K562 (cell line): ENCODE measurements around the gene ERVH48-1. TPM values are rescaled to one million over a fixed set of nuclear protein-coding genes. Genes with fewer than 3 reads are reported as not detected.

Experiments used
- BHLHE40 ChIP-seq: IDR thresholded peaks from 2 replicates; pipeline ENCODE4 v1.6.1; 2011; ENCODE audit warnings: low read length, improper control_type of control experiment
- DACH1 ChIP-seq: fragments of 450-650 bp; IDR thresholded peaks from 2 replicates; pipeline ENCODE4 v1.6.1; 2018; ENCODE audit not compliant: partially characterized antibody
- ETV5 ChIP-seq: sonication (generic); formaldehyde crosslinking; IDR thresholded peaks from 2 replicates; pipeline ENCODE4 v1.4.0; 2020; ENCODE audit warnings: low read depth, mild to moderate bottlenecking, missing genetic modification reagents
- FOXA1 ChIP-seq: fragments of 450-650 bp; IDR thresholded peaks from 2 replicates; pipeline ENCODE4 v1.6.1; 2016; ENCODE audit warnings: mild to moderate bottlenecking, borderline replicate concordance
- FOXA3 ChIP-seq, 2 experiments: fragments of 450-650 bp in 1 of 2; sonication (generic) in 1 of 2; formaldehyde crosslinking; IDR thresholded peaks in 1 of 2; conservative IDR thresholded peaks in 1 of 2; 2 replicates each; pipeline versions ENCODE4 v1.4.0 to v1.8.0; 2020 to 2022; ENCODE audit warnings: mild to moderate bottlenecking in 2 of 2, missing genetic modification reagents in 1 of 2
- LCOR ChIP-seq: sonication (generic); formaldehyde crosslinking; IDR thresholded peaks from 2 replicates; pipeline ENCODE4 v1.8.0; 2022; ENCODE audit warnings: mild to moderate bottlenecking, missing genetic modification reagents
- MYC ChIP-seq, 2 experiments: fragments of 250-450 bp in 1 of 2; sonication (Bioruptor Pico) in 1 of 2; IDR thresholded peaks; 2 replicates each; pipeline versions ENCODE4 v1.5.1 to v1.6.1; 2012 to 2021; ENCODE audit warnings: low read depth in 2 of 2, borderline replicate concordance in 1 of 2, improper control_type of control experiment in 1 of 2, low read length in 1 of 2, mild to moderate bottlenecking in 1 of 2, moderate library complexity in 1 of 2
- RBM15 ChIP-seq: fragments of 200-400 bp; formaldehyde crosslinking; IDR thresholded peaks from 2 replicates; pipeline ENCODE4 v1.6.1; 2018; ENCODE audit warnings: mild to moderate bottlenecking, low read length, moderate library complexity; ENCODE audit not compliant: insufficient read depth
- RCOR1 ChIP-seq, 2 experiments: IDR thresholded peaks; 2 replicates each; pipeline ENCODE4 v1.6.1; 2012; ENCODE audit warnings: low read depth in 2 of 2, low read length in 2 of 2, borderline replicate concordance in 1 of 2, improper control_type of control experiment in 1 of 2
- SOX6 ChIP-seq: fragments of 450-650 bp; IDR thresholded peaks from 2 replicates; pipeline ENCODE4 v1.6.1; 2014; ENCODE audit warnings: mild to moderate bottlenecking
- SRSF1 ChIP-seq: fragments of 200-400 bp; formaldehyde crosslinking; IDR thresholded peaks from 2 replicates; pipeline ENCODE4 v1.6.1; 2017; ENCODE audit warnings: mild to moderate bottlenecking, low read depth, low read length, moderate library complexity
- TAF7 ChIP-seq: fragments of 450-650 bp; IDR thresholded peaks from 2 replicates; pipeline ENCODE4 v1.6.1; 2016; ENCODE audit warnings: missing genetic modification characterization, missing compliant biosample characterization
- YBX1 ChIP-seq: fragments of 450-650 bp; IDR thresholded peaks from 2 replicates; pipeline ENCODE4 v1.7.1; 2016; ENCODE audit warnings: mild to moderate bottlenecking
- ZNF311 ChIP-seq: fragments of 250-450 bp; sonication (Bioruptor Pico); IDR thresholded peaks from 2 replicates; pipeline ENCODE4 v1.4.0; 2020; ENCODE audit warnings: mild to moderate bottlenecking, moderate library complexity
- ZNF780A ChIP-seq: fragments of 250-450 bp; sonication (Bioruptor Pico); IDR thresholded peaks from 2 replicates; pipeline ENCODE4 v1.5.0; 2021; ENCODE audit warnings: mild to moderate bottlenecking
- polyA plus RNA-seq, 8 experiments: library from polyadenylated mRNA; depleted of rRNA in 4 of 8; stranded (reverse) in 5 of 8; unstranded in 3 of 8; fragments of >200 nt; fragmentation: Nextera tagmentation in 2 of 8; fragmentation: Illumina TruSeq in 1 of 8; extraction: Ambion mirVana in 2 of 8; extraction: Trizol in 1 of 8; gene quantifications; 2 replicates each; pipeline versions ENCODE4 v1.2.1 to v1.2.3, GENCODE V29; 2011 to 2014; ENCODE audit warnings: inconsistent platforms in 1 of 8, missing spikeins in 1 of 8
- total RNA-seq, 7 experiments: library from RNA; depleted of rRNA in 6 of 7; stranded (reverse); fragments of >200 nt in 6 of 7; fragmentation: Illumina TruSeq in 2 of 7; extraction: Trizol in 2 of 7; gene quantifications; 2 replicates each; pipeline versions ENCODE4 v1.2.1 to v1.2.3, GENCODE V29; 2011 to 2021; ENCODE audit warnings: low replicate concordance in 1 of 7
- TF ChIP-seq, protein P1 (sequence below): fragments of 450-650 bp; conservative IDR thresholded peaks from 2 replicates; pipeline ENCODE4 v1.6.1; 2016; ENCODE audit warnings: missing genetic modification characterization, low read depth, mild to moderate bottlenecking, control low read depth, missing compliant biosample characterization
- TF ChIP-seq, protein P2 (sequence below), 2 experiments: fragments of 450-650 bp; IDR thresholded peaks; 2 replicates each; pipeline ENCODE4 v1.6.1; 2016
- TF ChIP-seq, protein P3 (sequence below): fragments of 450-650 bp; IDR thresholded peaks from 2 replicates; pipeline ENCODE4 v1.6.1; 2016; ENCODE audit warnings: antibody characterized with exemption
- TF ChIP-seq, protein P4 (sequence below): fragments of 250-450 bp; sonication (Bioruptor Pico); IDR thresholded peaks from 2 replicates; pipeline ENCODE4 v1.8.0; 2022; ENCODE audit warnings: inconsistent platforms, mild to moderate bottlenecking, moderate library complexity, borderline replicate concordance
- TF ChIP-seq, protein P5 (sequence below): fragments of 450-650 bp; IDR thresholded peaks from 2 replicates; pipeline ENCODE4 v1.6.1; 2017; ENCODE audit warnings: mild to moderate bottlenecking, moderate library complexity

The ERVH48-1 gene
- total and polyA plus RNA-seq, 9 of the 15 experiments (the other 6 are each of a cell fraction or from before 2014, with no cell fraction given) = 0.08 to 0.49 (median 0.16) TPM; not detected in 3

DNA sequence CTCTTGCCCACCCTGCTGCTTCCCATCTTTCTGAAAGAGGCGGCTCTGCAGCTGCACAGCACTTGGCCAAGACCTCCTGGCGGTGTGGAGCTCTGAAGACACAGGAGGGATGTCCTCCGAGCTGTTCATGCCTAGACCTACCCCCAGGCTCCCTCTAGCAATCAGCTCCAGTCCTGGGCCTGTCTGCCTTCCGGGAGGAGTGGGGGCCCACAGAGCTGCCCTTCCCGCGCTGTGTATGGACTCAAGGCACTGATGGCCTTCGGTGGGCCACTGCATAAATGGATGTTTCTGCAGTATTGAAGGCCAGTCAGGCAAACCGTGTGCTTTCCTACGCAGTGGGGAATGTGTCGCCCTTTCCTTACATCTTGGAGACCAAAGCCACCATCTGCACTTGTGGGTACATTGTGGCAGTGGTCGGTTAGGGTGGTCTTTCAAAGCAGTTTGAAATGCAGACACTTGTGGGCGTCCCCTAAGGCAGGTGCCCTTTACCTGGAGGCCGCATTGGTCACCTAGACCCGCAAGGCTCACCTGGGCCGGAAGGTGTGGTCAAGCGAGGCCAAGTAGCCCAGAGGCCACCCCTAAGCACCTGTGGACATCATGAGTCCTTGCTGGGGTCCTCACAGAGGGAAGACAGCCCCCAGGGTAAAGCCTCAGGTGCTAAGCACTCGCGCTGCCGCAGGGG is 48.0 kb upstream of the ERVH48-1 start (continued):
- TF ChIP-seq, protein P1, sequence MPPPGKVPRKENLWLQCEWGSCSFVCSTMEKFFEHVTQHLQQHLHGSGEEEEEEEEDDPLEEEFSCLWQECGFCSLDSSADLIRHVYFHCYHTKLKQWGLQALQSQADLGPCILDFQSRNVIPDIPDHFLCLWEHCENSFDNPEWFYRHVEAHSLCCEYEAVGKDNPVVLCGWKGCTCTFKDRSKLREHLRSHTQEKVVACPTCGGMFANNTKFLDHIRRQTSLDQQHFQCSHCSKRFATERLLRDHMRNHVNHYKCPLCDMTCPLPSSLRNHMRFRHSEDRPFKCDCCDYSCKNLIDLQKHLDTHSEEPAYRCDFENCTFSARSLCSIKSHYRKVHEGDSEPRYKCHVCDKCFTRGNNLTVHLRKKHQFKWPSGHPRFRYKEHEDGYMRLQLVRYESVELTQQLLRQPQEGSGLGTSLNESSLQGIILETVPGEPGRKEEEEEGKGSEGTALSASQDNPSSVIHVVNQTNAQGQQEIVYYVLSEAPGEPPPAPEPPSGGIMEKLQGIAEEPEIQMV (tag) = 0 out of 2 replicates have a peak, but pooled peaks have one; percentile 45
- TF ChIP-seq, protein P2, sequence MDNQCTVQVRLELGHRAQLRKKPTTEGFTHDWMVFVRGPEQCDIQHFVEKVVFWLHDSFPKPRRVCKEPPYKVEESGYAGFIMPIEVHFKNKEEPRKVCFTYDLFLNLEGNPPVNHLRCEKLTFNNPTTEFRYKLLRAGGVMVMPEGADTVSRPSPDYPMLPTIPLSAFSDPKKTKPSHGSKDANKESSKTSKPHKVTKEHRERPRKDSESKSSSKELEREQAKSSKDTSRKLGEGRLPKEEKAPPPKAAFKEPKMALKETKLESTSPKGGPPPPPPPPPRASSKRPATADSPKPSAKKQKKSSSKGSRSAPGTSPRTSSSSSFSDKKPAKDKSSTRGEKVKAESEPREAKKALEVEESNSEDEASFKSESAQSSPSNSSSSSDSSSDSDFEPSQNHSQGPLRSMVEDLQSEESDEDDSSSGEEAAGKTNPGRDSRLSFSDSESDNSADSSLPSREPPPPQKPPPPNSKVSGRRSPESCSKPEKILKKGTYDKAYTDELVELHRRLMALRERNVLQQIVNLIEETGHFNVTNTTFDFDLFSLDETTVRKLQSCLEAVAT (IDR thresholded peaks at IDR 0.05) = peak in 1 of 2 experiments; percentile 46; a peak in 1 of 4 replicates
- no peak for TF ChIP-seq DACH1
- TF ChIP-seq SOX6 = peak; percentile 11; the same call in 1 of the 2 replicates
- no peak for TF ChIP-seq RCOR1 (IDR thresholded peaks at IDR 0.05; ENCODE audit: borderline replicate concordance in 1 of 2, low read depth in 2 of 2, low read length in 2 of 2)
- TF ChIP-seq YBX1 = no peak
- TF ChIP-seq, protein P3, sequence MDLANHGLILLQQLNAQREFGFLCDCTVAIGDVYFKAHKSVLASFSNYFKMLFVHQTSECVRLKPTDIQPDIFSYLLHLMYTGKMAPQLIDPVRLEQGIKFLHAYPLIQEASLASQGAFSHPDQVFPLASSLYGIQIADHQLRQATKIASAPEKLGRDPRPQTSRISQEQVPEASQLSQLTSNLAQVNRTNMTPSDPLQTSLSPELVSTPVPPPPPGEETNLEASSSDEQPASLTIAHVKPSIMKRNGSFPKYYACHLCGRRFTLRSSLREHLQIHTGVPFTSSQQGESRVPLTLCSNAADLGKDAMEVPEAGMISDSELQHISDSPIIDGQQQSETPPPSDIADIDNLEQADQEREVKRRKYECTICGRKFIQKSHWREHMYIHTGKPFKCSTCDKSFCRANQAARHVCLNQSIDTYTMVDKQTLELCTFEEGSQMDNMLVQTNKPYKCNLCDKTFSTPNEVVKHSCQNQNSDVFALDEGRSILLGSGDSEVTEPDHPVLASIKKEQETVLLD = peak; percentile 36; the same call in 1 of the 2 replicates
- no peak for TF ChIP-seq LCOR (CRISPR knock-in tag)
- TF ChIP-seq ETV5 = no peak
- TF ChIP-seq FOXA1 = no peak
- TF ChIP-seq ZNF311 (CRISPR knock-in tag) = no peak
- no peak for TF ChIP-seq MYC (IDR thresholded peaks at IDR 0.05; ENCODE audit: low read depth, low read length)
- TF ChIP-seq MYC (CRISPR knock-in tag; IDR thresholded peaks at IDR 0.05; ENCODE audit: borderline replicate concordance, low read depth) = peak; percentile 75; the same call in 1 of the 2 replicates
- no peak for TF ChIP-seq RBM15
- TF ChIP-seq, protein P4, sequence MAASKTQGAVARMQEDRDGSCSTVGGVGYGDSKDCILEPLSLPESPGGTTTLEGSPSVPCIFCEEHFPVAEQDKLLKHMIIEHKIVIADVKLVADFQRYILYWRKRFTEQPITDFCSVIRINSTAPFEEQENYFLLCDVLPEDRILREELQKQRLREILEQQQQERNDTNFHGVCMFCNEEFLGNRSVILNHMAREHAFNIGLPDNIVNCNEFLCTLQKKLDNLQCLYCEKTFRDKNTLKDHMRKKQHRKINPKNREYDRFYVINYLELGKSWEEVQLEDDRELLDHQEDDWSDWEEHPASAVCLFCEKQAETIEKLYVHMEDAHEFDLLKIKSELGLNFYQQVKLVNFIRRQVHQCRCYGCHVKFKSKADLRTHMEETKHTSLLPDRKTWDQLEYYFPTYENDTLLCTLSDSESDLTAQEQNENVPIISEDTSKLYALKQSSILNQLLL = no peak
- no peak for TF ChIP-seq SRSF1
- no peak for TF ChIP-seq BHLHE40
- no peak for TF ChIP-seq ZNF780A (CRISPR knock-in tag)
- TF ChIP-seq TAF7 = 0 out of 2 replicates have a peak, but pooled peaks have one; percentile 47
- TF ChIP-seq, protein P5, sequence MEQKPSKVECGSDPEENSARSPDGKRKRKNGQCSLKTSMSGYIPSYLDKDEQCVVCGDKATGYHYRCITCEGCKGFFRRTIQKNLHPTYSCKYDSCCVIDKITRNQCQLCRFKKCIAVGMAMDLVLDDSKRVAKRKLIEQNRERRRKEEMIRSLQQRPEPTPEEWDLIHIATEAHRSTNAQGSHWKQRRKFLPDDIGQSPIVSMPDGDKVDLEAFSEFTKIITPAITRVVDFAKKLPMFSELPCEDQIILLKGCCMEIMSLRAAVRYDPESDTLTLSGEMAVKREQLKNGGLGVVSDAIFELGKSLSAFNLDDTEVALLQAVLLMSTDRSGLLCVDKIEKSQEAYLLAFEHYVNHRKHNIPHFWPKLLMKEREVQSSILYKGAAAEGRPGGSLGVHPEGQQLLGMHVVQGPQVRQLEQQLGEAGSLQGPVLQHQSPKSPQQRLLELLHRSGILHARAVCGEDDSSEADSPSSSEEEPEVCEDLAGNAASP = no peak
- peak in 1 of 2 experiments; percentile 68; a peak in 1 of 4 replicates for TF ChIP-seq FOXA3 (CRISPR knock-in tag; conservative IDR thresholded peaks at IDR 0.05 in 1 of 2, IDR thresholded peaks at IDR 0.05 in 1 of 2)
